Measurements from ENCODE around the gene SLIT1. TPM values are rescaled to one million over a fixed set of nuclear protein-coding genes. Genes with fewer than 3 reads are reported as not detected.

SLIT1 gene
- total RNA-seq, 1 experiment from 2014 or later = 0.41 TPM

DNA sequence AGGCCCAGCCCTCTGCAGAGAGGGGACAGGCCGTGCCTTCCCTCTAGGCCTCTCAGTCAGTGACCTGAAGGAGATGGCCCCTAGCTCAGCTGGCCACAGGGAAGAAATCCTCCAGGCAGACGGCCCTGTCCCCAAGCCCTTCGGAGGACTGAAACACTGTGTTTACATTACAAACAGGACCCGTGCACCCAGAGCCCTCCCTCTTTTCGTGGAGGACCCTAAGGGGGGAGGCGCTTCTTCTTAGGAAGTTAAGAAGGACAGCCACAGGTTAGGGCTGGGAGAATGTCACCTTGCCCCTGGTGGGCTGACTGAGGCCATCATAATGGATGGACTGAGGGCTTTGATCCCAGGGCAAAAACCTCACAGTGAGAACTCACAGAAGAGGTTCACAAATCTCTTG is 154.9 kb downstream of the SLIT1 start:
- no peak overlapping the region for H3K27ac Mint-ChIP-seq (ENCODE audit: unreplicated experiment)
- H3K4me1 Mint-ChIP-seq (ENCODE audit: low read depth, unreplicated experiment) = no peaks in the 10 kb centered on the region
- TF ChIP-seq, protein P1, sequence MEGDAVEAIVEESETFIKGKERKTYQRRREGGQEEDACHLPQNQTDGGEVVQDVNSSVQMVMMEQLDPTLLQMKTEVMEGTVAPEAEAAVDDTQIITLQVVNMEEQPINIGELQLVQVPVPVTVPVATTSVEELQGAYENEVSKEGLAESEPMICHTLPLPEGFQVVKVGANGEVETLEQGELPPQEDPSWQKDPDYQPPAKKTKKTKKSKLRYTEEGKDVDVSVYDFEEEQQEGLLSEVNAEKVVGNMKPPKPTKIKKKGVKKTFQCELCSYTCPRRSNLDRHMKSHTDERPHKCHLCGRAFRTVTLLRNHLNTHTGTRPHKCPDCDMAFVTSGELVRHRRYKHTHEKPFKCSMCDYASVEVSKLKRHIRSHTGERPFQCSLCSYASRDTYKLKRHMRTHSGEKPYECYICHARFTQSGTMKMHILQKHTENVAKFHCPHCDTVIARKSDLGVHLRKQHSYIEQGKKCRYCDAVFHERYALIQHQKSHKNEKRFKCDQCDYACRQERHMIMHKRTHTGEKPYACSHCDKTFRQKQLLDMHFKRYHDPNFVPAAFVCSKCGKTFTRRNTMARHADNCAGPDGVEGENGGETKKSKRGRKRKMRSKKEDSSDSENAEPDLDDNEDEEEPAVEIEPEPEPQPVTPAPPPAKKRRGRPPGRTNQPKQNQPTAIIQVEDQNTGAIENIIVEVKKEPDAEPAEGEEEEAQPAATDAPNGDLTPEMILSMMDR (IDR thresholded peaks at IDR 0.05; ENCODE audit: insufficient read depth in 1 of 2, low read depth in 1 of 2, low read length in 1 of 2, severe bottlenecking in 1 of 2, unreplicated experiment in 1 of 2) = no peak
- Histone ChIP-seq H3K9me3 (no peaks in the 10 kb centered on the region), H3K27me3 (replicated peaks; ENCODE audit: control insufficient read depth, insufficient read depth, low read length) (peaks cover 1% of the 10 kb centered on the region; the same call in 1 of the 2 replicates), H3K4me1 (no peaks in the 10 kb centered on the region), H3K4me3 (ENCODE audit: low read depth, low read length) (no peak overlapping the region), H3K36me3 (ENCODE audit: control insufficient read depth, insufficient read depth, low read length) (no peaks in the 10 kb centered on the region)
- POLR2A ChIA-PET = no interaction called here
- H3K27me3 Mint-ChIP-seq (ENCODE audit: insufficient read depth, unreplicated experiment) = peaks cover 10% of the 10 kb centered on the region
- no peaks in the 10 kb centered on the region for H3K9me3 Mint-ChIP-seq (ENCODE audit: unreplicated experiment)
- intact Hi-C loops (cut with micrococcal nuclease; ENCODE audit: unreplicated experiment) = no loop called here
- H3K36me3 Mint-ChIP-seq (ENCODE audit: insufficient read depth, unreplicated experiment) = no peaks in the 10 kb centered on the region
- DNase-seq = no peak
- no peak overlapping the region for H3K4me3 Mint-ChIP-seq (ENCODE audit: unreplicated experiment)
- BruUV-seq (replicated peaks) = no TSS peak
- CTCF ChIA-PET = no interaction called here

DNA sequence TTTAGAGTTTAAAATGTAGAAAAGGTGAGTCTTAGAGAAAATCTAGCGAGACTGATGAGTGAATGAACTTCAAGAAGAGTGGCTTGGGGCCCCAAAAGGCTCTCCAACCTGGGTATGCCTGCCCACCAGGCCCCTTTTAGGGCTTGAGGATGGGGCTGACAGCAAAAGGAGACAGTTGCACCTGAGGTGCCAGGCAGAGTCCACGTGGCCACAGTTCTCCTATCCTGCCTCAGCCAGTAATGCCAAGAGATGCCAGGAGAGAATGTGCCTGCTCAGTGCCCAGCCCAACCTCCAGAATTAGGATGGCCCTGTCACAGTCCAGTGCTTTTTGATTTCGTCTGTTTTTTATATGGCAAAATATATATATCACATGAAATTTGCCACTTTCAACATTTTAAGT is 156.5 kb downstream of the SLIT1 start:
- no peak for DNase-seq

DNA sequence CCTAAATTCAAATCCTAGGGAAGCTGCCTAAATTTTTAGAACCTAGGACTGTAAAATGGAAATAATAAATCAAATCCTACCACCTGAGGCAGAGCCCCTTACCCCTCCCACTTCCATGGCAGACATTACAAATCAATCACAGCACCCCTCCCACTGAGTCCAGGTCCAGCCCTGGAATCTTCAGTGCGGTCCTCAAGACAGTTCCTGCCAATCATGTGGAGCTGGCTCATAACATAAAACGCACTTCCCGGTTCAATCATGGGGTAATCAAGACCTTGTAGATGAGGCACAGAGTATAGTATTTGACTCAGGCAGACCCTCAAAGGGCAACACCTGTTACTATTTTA is 157.0 kb downstream of the SLIT1 start:
- BruUV-seq (replicated peaks) = no TSS peak
- Mint-ChIP-seq H3K36me3 (ENCODE audit: insufficient read depth, unreplicated experiment) (no peaks in the 10 kb centered on the region), H3K4me3 (ENCODE audit: unreplicated experiment) (no peak overlapping the region), H3K4me1 (ENCODE audit: low read depth, unreplicated experiment) (peaks cover 5% of the 10 kb centered on the region), H3K9me3 (ENCODE audit: unreplicated experiment) (no peaks in the 10 kb centered on the region), H3K27me3 (ENCODE audit: insufficient read depth, unreplicated experiment) (no peaks in the 10 kb centered on the region), H3K27ac (ENCODE audit: unreplicated experiment) (no peak overlapping the region)
- ChIA-PET CTCF (no interaction called here), POLR2A (no interaction called here)
- Histone ChIP-seq H3K27me3 (replicated peaks; ENCODE audit: control insufficient read depth, insufficient read depth, low read length) (peaks cover 1% of the 10 kb centered on the region; the same call in 1 of the 2 replicates), H3K36me3 (ENCODE audit: control insufficient read depth, insufficient read depth, low read length) (no peaks in the 10 kb centered on the region), H3K4me3 (ENCODE audit: low read depth, low read length) (no peak overlapping the region), H3K9me3 (no peaks in the 10 kb centered on the region), H3K4me1 (peaks cover 4% of the 10 kb centered on the region)
- TF ChIP-seq, protein P1 (IDR thresholded peaks at IDR 0.05; ENCODE audit: insufficient read depth in 1 of 2, low read depth in 1 of 2, low read length in 1 of 2, severe bottlenecking in 1 of 2, unreplicated experiment in 1 of 2) = no peak
- DNase-seq = no peak
- intact Hi-C loops (cut with micrococcal nuclease; ENCODE audit: unreplicated experiment) = loop anchor here (5.0 kb wide), 1 partner anchor 262 kb away; no protein-coding TSS in a partner anchor

More for the DNA sequence above, 156.5 kb downstream of the SLIT1 start:
- CTCF ChIA-PET = no interaction called here
- POLR2A ChIA-PET = no interaction called here
- H3K36me3 ChIP-seq (ENCODE audit: control insufficient read depth, insufficient read depth, low read length) = no peaks in the 10 kb centered on the region
- H3K4me3 Mint-ChIP-seq (ENCODE audit: unreplicated experiment) = no peak overlapping the region
- peaks cover under 1% of the 10 kb centered on the region for H3K4me1 Mint-ChIP-seq (ENCODE audit: low read depth, unreplicated experiment)
- peaks cover 1% of the 10 kb centered on the region; the same call in 1 of the 2 replicates for H3K27me3 ChIP-seq (replicated peaks; ENCODE audit: control insufficient read depth, insufficient read depth, low read length)
- no peaks in the 10 kb centered on the region for H3K27me3 Mint-ChIP-seq (ENCODE audit: insufficient read depth, unreplicated experiment)
- no peaks in the 10 kb centered on the region for H3K9me3 Mint-ChIP-seq (ENCODE audit: unreplicated experiment)
- intact Hi-C loops (cut with micrococcal nuclease; ENCODE audit: unreplicated experiment) = loop anchor here (5.0 kb wide), 1 partner anchor 262 kb away; no protein-coding TSS in a partner anchor
- no TSS peak for BruUV-seq (replicated peaks)
- TF ChIP-seq, protein P1 (IDR thresholded peaks at IDR 0.05; ENCODE audit: insufficient read depth in 1 of 2, low read depth in 1 of 2, low read length in 1 of 2, severe bottlenecking in 1 of 2, unreplicated experiment in 1 of 2) = no peak
- no peaks in the 10 kb centered on the region for H3K9me3 ChIP-seq
- no peak overlapping the region for H3K27ac Mint-ChIP-seq (ENCODE audit: unreplicated experiment)
- H3K36me3 Mint-ChIP-seq (ENCODE audit: insufficient read depth, unreplicated experiment) = no peaks in the 10 kb centered on the region
- no peak overlapping the region for H3K4me3 ChIP-seq (ENCODE audit: low read depth, low read length)
- H3K4me1 ChIP-seq = no peaks in the 10 kb centered on the region

Measured in Caco-2 (cell line).